ENCODE measurements around the gene ETS2.

- TF ChIP-seq CTCF (conservative IDR thresholded peaks at IDR 0.05; ENCODE audit: low read depth in 2 of 2) (no peak), EZH2phosphoT487 (IDR thresholded peaks at IDR 0.05; ENCODE audit: unreplicated experiment) (no peak), EZH2 (IDR thresholded peaks at IDR 0.05; ENCODE audit: low read depth, unreplicated experiment) (no peak), POLR2AphosphoS5 (IDR thresholded peaks at IDR 0.05; ENCODE audit: low read depth) (no peak)
- TF ChIP-seq, protein P1, sequence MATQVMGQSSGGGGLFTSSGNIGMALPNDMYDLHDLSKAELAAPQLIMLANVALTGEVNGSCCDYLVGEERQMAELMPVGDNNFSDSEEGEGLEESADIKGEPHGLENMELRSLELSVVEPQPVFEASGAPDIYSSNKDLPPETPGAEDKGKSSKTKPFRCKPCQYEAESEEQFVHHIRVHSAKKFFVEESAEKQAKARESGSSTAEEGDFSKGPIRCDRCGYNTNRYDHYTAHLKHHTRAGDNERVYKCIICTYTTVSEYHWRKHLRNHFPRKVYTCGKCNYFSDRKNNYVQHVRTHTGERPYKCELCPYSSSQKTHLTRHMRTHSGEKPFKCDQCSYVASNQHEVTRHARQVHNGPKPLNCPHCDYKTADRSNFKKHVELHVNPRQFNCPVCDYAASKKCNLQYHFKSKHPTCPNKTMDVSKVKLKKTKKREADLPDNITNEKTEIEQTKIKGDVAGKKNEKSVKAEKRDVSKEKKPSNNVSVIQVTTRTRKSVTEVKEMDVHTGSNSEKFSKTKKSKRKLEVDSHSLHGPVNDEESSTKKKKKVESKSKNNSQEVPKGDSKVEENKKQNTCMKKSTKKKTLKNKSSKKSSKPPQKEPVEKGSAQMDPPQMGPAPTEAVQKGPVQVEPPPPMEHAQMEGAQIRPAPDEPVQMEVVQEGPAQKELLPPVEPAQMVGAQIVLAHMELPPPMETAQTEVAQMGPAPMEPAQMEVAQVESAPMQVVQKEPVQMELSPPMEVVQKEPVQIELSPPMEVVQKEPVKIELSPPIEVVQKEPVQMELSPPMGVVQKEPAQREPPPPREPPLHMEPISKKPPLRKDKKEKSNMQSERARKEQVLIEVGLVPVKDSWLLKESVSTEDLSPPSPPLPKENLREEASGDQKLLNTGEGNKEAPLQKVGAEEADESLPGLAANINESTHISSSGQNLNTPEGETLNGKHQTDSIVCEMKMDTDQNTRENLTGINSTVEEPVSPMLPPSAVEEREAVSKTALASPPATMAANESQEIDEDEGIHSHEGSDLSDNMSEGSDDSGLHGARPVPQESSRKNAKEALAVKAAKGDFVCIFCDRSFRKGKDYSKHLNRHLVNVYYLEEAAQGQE (IDR thresholded peaks at IDR 0.05; ENCODE audit: unreplicated experiment), result no peak
- TF ChIP-seq, protein P2, sequence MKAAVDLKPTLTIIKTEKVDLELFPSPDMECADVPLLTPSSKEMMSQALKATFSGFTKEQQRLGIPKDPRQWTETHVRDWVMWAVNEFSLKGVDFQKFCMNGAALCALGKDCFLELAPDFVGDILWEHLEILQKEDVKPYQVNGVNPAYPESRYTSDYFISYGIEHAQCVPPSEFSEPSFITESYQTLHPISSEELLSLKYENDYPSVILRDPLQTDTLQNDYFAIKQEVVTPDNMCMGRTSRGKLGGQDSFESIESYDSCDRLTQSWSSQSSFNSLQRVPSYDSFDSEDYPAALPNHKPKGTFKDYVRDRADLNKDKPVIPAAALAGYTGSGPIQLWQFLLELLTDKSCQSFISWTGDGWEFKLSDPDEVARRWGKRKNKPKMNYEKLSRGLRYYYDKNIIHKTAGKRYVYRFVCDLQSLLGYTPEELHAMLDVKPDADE (IDR thresholded peaks at IDR 0.05), result no peak
Measured at GRCh38 chr21:38810034-38810825, 4.5 kb downstream of the ETS2 start.

All from GM23338 (cell line).